HCT116 (cell line): Measurements from ENCODE around the gene MGME1. TPM values are rescaled to one million over a fixed set of nuclear protein-coding genes. Genes with fewer than 3 reads are reported as not detected.

Source experiments
- ATAC-seq: fragments of 200-7000 bp; cut with Tn5 transposase; 2 replicates; pipeline ENCODE4 v1.9.1; 2020; ENCODE audit warnings: mild to moderate bottlenecking, moderate library complexity
- BruUV-seq: library from RNA; stranded (reverse); fragments of 400-500 nt; replicated peaks from 2 replicates; lab custom pipeline; 2021; lab: Mats Ljungman, UMichigan
- CTCF ChIA-PET: fragments of 300-600 bp; sonication (Branson Sonifier 250); formaldehyde crosslinking; loops from one replicate; lab custom pipeline; 2021; ENCODE audit warnings: antibody characterized with exemption; lab: Charles Lee
- POLR2A ChIA-PET: fragments of 300-600, 350-600 bp; sonication (Branson Sonifier 250); formaldehyde crosslinking; loops from one replicate; lab custom pipeline; 2021; ENCODE audit warnings: antibody characterized with exemption; lab: Charles Lee
- RAD21 ChIA-PET, 2 experiments: fragments of 300-600 bp; sonication (Branson Sonifier 250); formaldehyde crosslinking; loops; one replicate each; lab custom pipeline; 2023; ENCODE audit warnings: low total read pairs in 2 of 2; ENCODE audit not compliant: uncharacterized antibody in 2 of 2, unreplicated experiment in 2 of 2, low non-redundant PET in 1 of 2; lab: Charles Lee
- DNase-seq: peaks from one replicate; pipeline ENCODE4 v3.0.0-alpha.2; 2010; ENCODE audit warnings: low read depth, low spot score
- H2AFZ ChIP-seq: fragments of 200-600 bp; shearing (Covaris generic), sonication (generic); 2 replicates; pipeline ENCODE4 v1.6.1; 2017; ENCODE audit warnings: low read depth, mixed run types, mixed read lengths, antibody characterized with exemption, low read length; ENCODE audit not compliant: poor library complexity, severe bottlenecking
- H3K27ac ChIP-seq: 2 replicates; pipeline ENCODE4 v1.5.1; 2012; ENCODE audit warnings: low read depth, low read length
- H3K27me3 ChIP-seq: fragments of 200-600 bp; sonication (generic); 2 replicates; pipeline ENCODE4 v1.6.1; 2016; ENCODE audit warnings: mixed run types, low read length, mixed read lengths; ENCODE audit not compliant: insufficient read depth
- H3K36me3 ChIP-seq, 2 experiments: fragments of 200-500 bp in 1 of 2; fragments of 200-600 bp in 1 of 2; sonication (Bioruptor generic) in 1 of 2; sonication (generic) in 1 of 2; 2 replicates each; pipeline versions ENCODE4 v1.5.1 to v1.6.1; 2014 to 2016; ENCODE audit warnings: low read length in 2 of 2, inconsistent platforms in 1 of 2, mixed read lengths in 1 of 2, mixed run types in 1 of 2; ENCODE audit not compliant: insufficient read depth in 2 of 2, control insufficient read depth in 1 of 2
- H3K4me1 ChIP-seq, 2 experiments: fragments of 200-600 bp in 1 of 2; sonication (generic) in 1 of 2; 2 replicates each; pipeline versions ENCODE4 v1.5.1 to v1.6.1; 2012 to 2017; ENCODE audit warnings: low read length in 2 of 2, inconsistent platforms in 1 of 2, mild to moderate bottlenecking in 1 of 2, mixed read lengths in 1 of 2, mixed run types in 1 of 2, moderate library complexity in 1 of 2; ENCODE audit not compliant: insufficient read depth in 2 of 2, control insufficient read depth in 1 of 2
- H3K4me2 ChIP-seq: fragments of 200-600 bp; sonication (generic); 2 replicates; pipeline ENCODE4 v1.6.1; 2017; ENCODE audit warnings: mixed run types, low read length, mixed read lengths
- H3K4me3 ChIP-seq, 2 experiments: fragments of 200-600 bp in 1 of 2; sonication (generic) in 1 of 2; replicated peaks in 1 of 2; 2 replicates each; pipeline ENCODE4 v1.5.1; 2011 to 2016; ENCODE audit warnings: low read length in 2 of 2, control low read depth in 1 of 2, low read depth in 1 of 2, mild to moderate bottlenecking in 1 of 2, mixed read lengths in 1 of 2, mixed run types in 1 of 2
- H3K79me2 ChIP-seq: fragments of 200-600 bp; sonication (generic); 2 replicates; pipeline ENCODE4 v1.6.1; 2017; ENCODE audit warnings: mild to moderate bottlenecking, mixed run types, low read length, moderate library complexity, mixed read lengths; ENCODE audit not compliant: insufficient read depth
- H3K9ac ChIP-seq: fragments of 200-600 bp; sonication (generic); 2 replicates; pipeline ENCODE4 v1.6.1; 2016; ENCODE audit warnings: low read length, mixed read lengths
- H3K9me2 ChIP-seq: fragments of 200-600 bp; sonication (generic), shearing (Covaris generic); 2 replicates; pipeline ENCODE4 v1.6.1; 2017; ENCODE audit warnings: mixed run types, mild to moderate bottlenecking, moderate library complexity; ENCODE audit not compliant: insufficient read depth
- H3K9me3 ChIP-seq, 2 experiments: fragments of 200-500 bp in 1 of 2; fragments of 200-600 bp in 1 of 2; sonication (Bioruptor generic) in 1 of 2; sonication (generic) in 1 of 2; 2 replicates each; pipeline ENCODE4 v1.6.1; 2014 to 2017; ENCODE audit warnings: low read length in 2 of 2, mixed read lengths in 2 of 2, inconsistent platforms in 1 of 2, low read depth in 1 of 2, mild to moderate bottlenecking in 1 of 2, mixed run types in 1 of 2, moderate library complexity in 1 of 2; ENCODE audit not compliant: control insufficient read depth in 1 of 2, insufficient read depth in 1 of 2
- H4K20me1 ChIP-seq: fragments of 200-600 bp; sonication (generic), shearing (Covaris generic); 2 replicates; pipeline ENCODE4 v1.6.1; 2017; ENCODE audit warnings: mixed run types, mild to moderate bottlenecking, moderate library complexity; ENCODE audit not compliant: insufficient read depth
- ATF3 ChIP-seq: IDR thresholded peaks from 2 replicates; pipeline ENCODE4 v1.6.1; 2012
- CBX3 ChIP-seq: IDR thresholded peaks from 2 replicates; pipeline ENCODE4 v1.6.1; 2012; ENCODE audit warnings: low read depth
- CEBPB ChIP-seq: IDR thresholded peaks from 2 replicates; pipeline ENCODE4 v1.6.1; 2012; ENCODE audit warnings: low read depth
- CTCF ChIP-seq, 3 experiments: fragments of 200-600 bp in 1 of 3; sonication (generic) in 1 of 3; IDR thresholded peaks in 2 of 3; conservative IDR thresholded peaks in 1 of 3; 2 replicates each; pipeline ENCODE4 v1.5.1; 2012 to 2017; ENCODE audit warnings: low read depth in 2 of 3, low read length in 2 of 3, antibody characterized with exemption in 1 of 3, borderline replicate concordance in 1 of 3, control low read depth in 1 of 3, mild to moderate bottlenecking in 1 of 3, mixed read lengths in 1 of 3, mixed run types in 1 of 3, moderate library complexity in 1 of 3; ENCODE audit not compliant: insufficient read depth in 1 of 3
- EGR1 ChIP-seq: IDR thresholded peaks from 2 replicates; pipeline ENCODE4 v1.6.1; 2012; ENCODE audit warnings: low read depth
- ELF1 ChIP-seq: IDR thresholded peaks from 2 replicates; pipeline ENCODE4 v1.6.1; 2012; ENCODE audit warnings: low read depth, borderline replicate concordance
- EZH2 ChIP-seq: fragments of 200-600 bp; sonication (generic); IDR thresholded peaks from 2 replicates; pipeline ENCODE4 v1.6.1; 2017; ENCODE audit warnings: antibody characterized with exemption, mixed run types
- JUND ChIP-seq: IDR thresholded peaks from 2 replicates; pipeline ENCODE4 v1.6.1; 2012
- MAX ChIP-seq: IDR thresholded peaks from 2 replicates; pipeline ENCODE4 v1.6.1; 2012
- POLR2A ChIP-seq: IDR thresholded peaks from 2 replicates; pipeline ENCODE4 v1.7.0; 2011; ENCODE audit warnings: borderline replicate concordance; ENCODE audit not compliant: insufficient read depth, insufficient read length; ENCODE audit errors: extremely low read depth
- RAD21 ChIP-seq: IDR thresholded peaks from 2 replicates; pipeline ENCODE4 v1.6.1; 2012; ENCODE audit warnings: low read depth, mild to moderate bottlenecking
- REST ChIP-seq: IDR thresholded peaks from 2 replicates; pipeline ENCODE4 v1.6.1; 2012; ENCODE audit warnings: low read depth
- SP1 ChIP-seq: IDR thresholded peaks from 2 replicates; pipeline ENCODE4 v1.6.1; 2012; ENCODE audit warnings: low read depth
- SRF ChIP-seq: IDR thresholded peaks from 2 replicates; pipeline ENCODE4 v1.6.1; 2012; ENCODE audit warnings: low read depth
- YY1 ChIP-seq: IDR thresholded peaks from 2 replicates; pipeline ENCODE4 v1.6.1; 2011; ENCODE audit warnings: low read length, low read depth, moderate library complexity, mild to moderate bottlenecking; ENCODE audit not compliant: insufficient replicate concordance; ENCODE audit errors: extremely low read depth
- ZNF274 ChIP-seq: fragments of 200-500 bp; sonication (Bioruptor generic); IDR thresholded peaks from 2 replicates; pipeline ENCODE4 v1.6.1; 2014; ENCODE audit warnings: mild to moderate bottlenecking, low read depth, low read length, inconsistent platforms
- intact Hi-C: fragments of 100-400 bp; cut with micrococcal nuclease; formaldehyde crosslinking; loops from 2 replicates; pipeline ENCODE4 v1.10.0; 2022
- total RNA-seq: library from RNA; stranded (reverse); gene quantifications from one replicate; pipeline ENCODE4 v1.2.1, GENCODE V29; 2021; ENCODE audit not compliant: unreplicated experiment

Gene MGME1
- total RNA-seq, 1 experiment from 2014 or later: 37.1 TPM

DNA sequence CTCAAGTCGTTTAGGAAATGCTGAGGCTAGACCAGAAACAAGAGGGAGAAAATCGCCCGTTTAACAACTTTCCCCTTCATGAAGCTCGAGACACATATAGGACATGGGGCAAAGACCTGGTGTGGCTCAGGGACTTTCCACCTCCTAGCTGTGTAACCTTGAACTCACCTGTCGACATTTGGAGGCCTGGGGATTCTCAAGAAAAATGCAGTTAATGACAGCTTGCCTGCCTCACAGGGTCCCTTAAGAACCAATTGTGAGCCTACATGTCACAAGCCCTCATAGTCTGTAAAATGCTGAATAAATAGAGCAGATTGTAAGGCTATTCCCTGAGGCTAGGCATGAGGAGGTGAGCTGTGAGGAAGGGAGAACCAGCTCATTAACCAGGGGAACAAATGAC is 35.1 kb downstream of the MGME1 start:
- Histone ChIP-seq H3K79me2 (no peaks in the 10 kb centered on the region), H3K9ac (no peak overlapping the region), H3K27me3 (no peaks in the 10 kb centered on the region), H4K20me1 (no peaks in the 10 kb centered on the region), H3K4me2 (no peak overlapping the region), H3K36me3 (no peaks in the 10 kb centered on the region), H3K4me1 (no peaks in the 10 kb centered on the region), H2AFZ (no peak overlapping the region), H3K9me2 (no peaks in the 10 kb centered on the region), H3K27ac (no peak overlapping the region), H3K9me3 (no peaks in the 10 kb centered on the region), H3K4me3 (no peak overlapping the region)
- no TSS peak for BruUV-seq
- ChIA-PET CTCF (no interaction called here), POLR2A (no interaction called here), RAD21 (no interaction called here)
- no peak for DNase-seq
- TF ChIP-seq CEBPB (no peak), CBX3 (no peak), RAD21 (no peak), JUND (no peak), SRF (no peak), ZNF274 (no peak)
- intact Hi-C loops: no loop called here
- ATAC-seq: no peak

GRCh38 chr20:18004384-18005031 is 35.7 kb downstream of the MGME1 start:
- H3K9me2 ChIP-seq: no peaks in the 10 kb centered on the region
- H3K4me3 ChIP-seq: no peak overlapping the region
- H4K20me1 ChIP-seq: no peaks in the 10 kb centered on the region
- POLR2A ChIA-PET: no interaction called here
- H2AFZ ChIP-seq: no peak overlapping the region
- RAD21 ChIA-PET: no interaction called here
- intact Hi-C loops: no loop called here
- H3K9ac ChIP-seq: no peak overlapping the region
- no TSS peak for BruUV-seq
- H3K79me2 ChIP-seq: no peaks in the 10 kb centered on the region
- H3K9me3 ChIP-seq: no peaks in the 10 kb centered on the region
- DNase-seq: no peak
- H3K27ac ChIP-seq: no peak overlapping the region
- H3K27me3 ChIP-seq: no peaks in the 10 kb centered on the region
- no peak for ATAC-seq
- CTCF ChIA-PET: no interaction called here
- H3K4me1 ChIP-seq: no peaks in the 10 kb centered on the region
- H3K36me3 ChIP-seq: no peaks in the 10 kb centered on the region
- H3K4me2 ChIP-seq: no peak overlapping the region
- TF ChIP-seq ELF1 (no peak), EGR1 (no peak), EZH2 (no peak), RAD21 (no peak), MAX (no peak), YY1 (no peak), CTCF (IDR thresholded peaks at IDR 0.05 in 2 of 3, conservative IDR thresholded peaks at IDR 0.05 in 1 of 3; ENCODE audit: borderline replicate concordance in 1 of 3, insufficient read depth in 1 of 3, low read depth in 2 of 3, low read length in 2 of 3) (no peak), POLR2A (no peak), ATF3 (no peak), REST (no peak), SP1 (no peak), CBX3 (no peak)
